ENCODE data around the gene ACAD11. TPM values are rescaled to one million over a fixed set of nuclear protein-coding genes. Genes with fewer than 3 reads are reported as not detected.

The ACAD11 gene
- total RNA-seq, 1 donor from 2014 or later: 45.2 TPM

- H3K9me3 Mint-ChIP-seq: no peaks in the 10 kb centered on the region
- H3K27ac ChIP-seq: no peak overlapping the region
- H4K20me1 ChIP-seq (ENCODE audit: low read depth): peaks cover 10% of the 10 kb centered on the region
- no peak overlapping the region for H3K4me3 Mint-ChIP-seq
- H3K4me1 Mint-ChIP-seq: no peaks in the 10 kb centered on the region
- no peak overlapping the region for H2AFZ ChIP-seq (replicated peaks)
- H3K4me1 ChIP-seq: no peaks in the 10 kb centered on the region
- no peak overlapping the region for H3K4me3 ChIP-seq
- H3K9me3 ChIP-seq (ENCODE audit: low read depth): no peaks in the 10 kb centered on the region
- no peak overlapping the region for H3K9ac ChIP-seq
- no peak for TF ChIP-seq EZH2phosphoT487 (IDR thresholded peaks at IDR 0.05)
- TF ChIP-seq EZH2 (IDR thresholded peaks at IDR 0.05): no peak
- TF ChIP-seq CTCF (IDR thresholded peaks at IDR 0.05): no peak
- no peak overlapping the region for H3K27ac Mint-ChIP-seq
- DNase-seq (ENCODE audit: low spot score): no peak
- no peaks in the 10 kb centered on the region for H3K27me3 ChIP-seq
- peaks cover 17% of the 10 kb centered on the region for H3K36me3 Mint-ChIP-seq
- no peaks in the 10 kb centered on the region for H3K27me3 Mint-ChIP-seq (ENCODE audit: insufficient read depth, low read depth)
- H3F3A ChIP-seq (ENCODE audit: low read depth): peaks cover 8% of the 10 kb centered on the region
- H3K36me3 ChIP-seq: no peaks in the 10 kb centered on the region
- no peaks in the 10 kb centered on the region for H3K79me2 ChIP-seq (ENCODE audit: low read depth)
- H3K4me2 ChIP-seq: no peak overlapping the region
These were observed 122.3 kb downstream of the ACAD11 start for GRCh38 chr3:132537297-132537696.

GRCh38 chr3:132536442-132537153, 123.0 kb downstream of the ACAD11 start:
- DNase-seq (ENCODE audit: low spot score): no peak
- H3K36me3 Mint-ChIP-seq: peaks cover 17% of the 10 kb centered on the region
- no peak overlapping the region for H3K4me3 Mint-ChIP-seq
- Histone ChIP-seq H3F3A (ENCODE audit: low read depth) (peaks cover 8% of the 10 kb centered on the region), H3K4me3 (no peak overlapping the region), H3K4me1 (no peaks in the 10 kb centered on the region), H3K79me2 (ENCODE audit: low read depth) (no peaks in the 10 kb centered on the region), H3K4me2 (no peak overlapping the region), H3K9me3 (ENCODE audit: low read depth) (no peaks in the 10 kb centered on the region), H3K27me3 (no peaks in the 10 kb centered on the region), H4K20me1 (ENCODE audit: low read depth) (peaks cover 10% of the 10 kb centered on the region), H2AFZ (replicated peaks) (no peak overlapping the region), H3K36me3 (no peaks in the 10 kb centered on the region), H3K9ac (no peak overlapping the region), H3K27ac (no peak overlapping the region)
- TF ChIP-seq CTCF (IDR thresholded peaks at IDR 0.05) (no peak), EZH2 (IDR thresholded peaks at IDR 0.05) (no peak), EZH2phosphoT487 (IDR thresholded peaks at IDR 0.05) (no peak)
- no peaks in the 10 kb centered on the region for H3K9me3 Mint-ChIP-seq
- no peaks in the 10 kb centered on the region for H3K27me3 Mint-ChIP-seq (ENCODE audit: insufficient read depth, low read depth)
- H3K27ac Mint-ChIP-seq: no peak overlapping the region
- no peaks in the 10 kb centered on the region for H3K4me1 Mint-ChIP-seq

GRCh38 chr3:132535575-132536441, 123.8 kb downstream of the ACAD11 start:
- Histone ChIP-seq H2AFZ (replicated peaks) (no peak overlapping the region), H3K79me2 (ENCODE audit: low read depth) (no peaks in the 10 kb centered on the region), H3K36me3 (peaks cover 5% of the 10 kb centered on the region), H3K4me3 (no peak overlapping the region), H3K27me3 (no peaks in the 10 kb centered on the region), H4K20me1 (ENCODE audit: low read depth) (peaks cover 10% of the 10 kb centered on the region), H3K4me2 (no peak overlapping the region), H3K9me3 (ENCODE audit: low read depth) (no peaks in the 10 kb centered on the region), H3K27ac (peak overlapping the region; percentile 15), H3K4me1 (no peaks in the 10 kb centered on the region), H3K9ac (no peak overlapping the region), H3F3A (ENCODE audit: low read depth) (peaks cover 8% of the 10 kb centered on the region)
- H3K36me3 Mint-ChIP-seq: peaks cover 15% of the 10 kb centered on the region
- H3K27ac Mint-ChIP-seq: no peak overlapping the region
- peak; percentile 72 for DNase-seq (ENCODE audit: low spot score)
- H3K4me1 Mint-ChIP-seq: no peaks in the 10 kb centered on the region
- TF ChIP-seq CTCF (IDR thresholded peaks at IDR 0.05): peak; percentile 86
- no peak for TF ChIP-seq EZH2 (IDR thresholded peaks at IDR 0.05)
- no peaks in the 10 kb centered on the region for H3K9me3 Mint-ChIP-seq
- no peak overlapping the region for H3K4me3 Mint-ChIP-seq
- H3K27me3 Mint-ChIP-seq (ENCODE audit: insufficient read depth, low read depth): no peaks in the 10 kb centered on the region
